ENCODE measurements around the gene GDF7.

GDF7 gene

GRCh38 chr2:20629581-20630171, 37.3 kb upstream of the GDF7 start:
- DNase-seq = no peak

DNA sequence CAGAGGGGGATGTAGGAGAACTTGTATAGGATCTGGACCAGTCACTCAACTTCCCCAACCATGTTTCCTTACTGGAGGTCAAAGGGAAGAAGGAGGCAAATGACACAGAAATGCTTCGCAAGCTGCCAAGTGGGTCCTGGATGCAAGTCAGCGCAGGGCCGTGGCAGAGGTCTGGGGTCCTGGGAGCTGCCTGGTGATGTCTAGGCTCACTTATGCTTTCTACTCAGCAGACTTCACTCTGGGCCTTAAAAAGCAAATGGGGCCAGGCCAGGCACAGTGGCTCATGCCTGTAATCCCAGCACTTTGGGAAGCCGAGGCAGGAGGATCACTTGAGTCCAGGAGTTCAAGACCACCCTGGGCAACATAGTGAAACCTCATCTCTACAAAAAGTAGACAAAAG, 36.0 kb upstream of the GDF7 start:
- no peak for DNase-seq

- no peak for DNase-seq
Observed at GRCh38 chr2:20631617-20632307, 35.2 kb upstream of the GDF7 start.

DNA sequence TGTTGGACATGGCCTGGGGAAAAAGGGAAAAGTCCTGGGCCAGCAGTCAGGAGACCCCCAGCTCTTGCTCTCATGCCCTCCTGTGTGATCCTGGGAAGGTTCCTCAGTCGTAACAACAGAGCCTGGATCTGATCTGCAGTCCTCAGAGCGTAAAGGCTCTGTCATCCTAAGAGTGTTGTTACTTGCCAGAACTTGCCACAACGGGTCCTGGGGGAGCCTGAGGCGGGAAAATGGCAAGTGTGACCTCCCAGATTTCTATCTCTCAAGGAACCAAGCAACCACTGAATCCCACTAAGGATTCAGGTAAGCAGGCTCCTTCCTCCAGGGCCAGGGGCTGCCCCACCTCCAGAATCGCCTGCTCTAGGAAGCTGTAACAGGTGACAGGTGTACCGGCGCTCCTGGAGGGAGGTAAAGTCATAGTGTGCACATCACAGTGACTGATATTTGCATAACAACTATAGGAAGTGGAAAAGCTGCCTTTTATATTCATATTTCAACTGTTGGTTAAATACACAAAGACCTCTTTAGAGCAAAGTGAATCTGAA, 34.4 kb upstream of the GDF7 start:
- no peak for DNase-seq

DNA sequence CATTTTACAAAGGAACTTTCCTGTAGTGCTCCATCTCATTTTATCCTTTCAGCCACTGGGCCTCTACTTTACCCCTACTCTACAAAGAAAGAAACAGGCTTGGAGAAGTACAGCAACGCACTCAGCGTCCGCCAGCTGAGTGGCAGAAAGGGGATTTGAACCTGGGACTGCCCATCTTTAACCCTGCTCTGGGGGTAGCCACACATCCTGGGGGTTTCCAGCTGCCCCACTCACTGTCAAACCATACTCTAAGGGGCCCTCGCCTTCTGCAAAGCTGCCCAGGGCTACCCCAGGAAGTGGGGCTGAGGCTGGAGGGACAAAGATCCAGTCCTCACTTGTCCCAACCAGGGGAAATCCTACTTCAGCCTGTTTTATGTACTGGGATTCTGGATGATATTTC, 33.9 kb upstream of the GDF7 start:
- DNase-seq = no peak

- no peak for DNase-seq
Observed at GRCh38 chr2:20633794-20634506, 33.0 kb upstream of the GDF7 start.

- no peak for DNase-seq
Observed at GRCh38 chr2:20634507-20635112, 32.3 kb upstream of the GDF7 start.

GRCh38 chr2:20635113-20635510, 31.8 kb upstream of the GDF7 start:
- DNase-seq = no peak

- DNase-seq = peak; percentile 60
Observed at GRCh38 chr2:20635675-20636584, 31.0 kb upstream of the GDF7 start.

DNA sequence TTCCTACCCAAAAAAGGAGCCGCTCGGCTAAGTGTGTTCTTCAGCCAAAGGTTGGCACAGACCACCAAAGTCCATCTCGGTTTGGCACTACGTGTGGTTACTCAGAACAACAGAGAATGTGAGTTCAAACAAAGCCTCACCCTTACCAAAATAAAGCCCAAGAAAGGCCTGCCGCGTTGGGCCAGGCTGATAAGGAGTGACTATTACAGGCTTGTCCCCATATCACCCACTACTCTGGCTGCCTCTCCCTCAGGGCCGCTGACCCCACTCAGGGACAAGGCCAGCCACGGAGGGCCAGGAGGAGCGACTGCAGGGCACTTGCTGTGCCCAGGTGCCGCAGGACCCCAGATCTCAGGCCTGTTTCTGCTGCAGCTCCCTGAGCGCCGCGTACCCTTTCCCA, 29.8 kb upstream of the GDF7 start:
- DNase-seq = no peak

DNA sequence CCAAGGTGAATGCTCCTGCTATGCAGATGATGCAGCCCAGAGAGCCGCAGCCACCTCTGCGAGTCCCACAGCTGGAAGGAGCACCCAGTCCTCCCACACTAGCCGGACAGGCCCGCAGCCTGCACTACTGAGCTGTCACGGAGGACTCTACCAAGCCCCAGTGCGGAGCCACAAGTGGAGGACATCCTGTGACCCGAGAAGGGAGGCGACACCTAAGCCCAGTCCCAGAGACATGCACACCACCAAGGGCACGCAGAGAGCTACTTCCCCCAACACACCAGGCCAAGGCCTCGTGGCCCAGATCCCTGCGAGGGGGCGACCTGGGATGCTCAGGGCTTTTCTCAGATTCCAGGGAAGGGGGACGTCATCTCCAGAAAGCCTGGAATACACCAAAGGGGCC, 28.9 kb upstream of the GDF7 start:
- DNase-seq = no peak

- DNase-seq = no peak
Observed at GRCh38 chr2:20638646-20639430, 28.1 kb upstream of the GDF7 start.

- DNase-seq = no peak
Observed at GRCh38 chr2:20640411-20641122, 26.4 kb upstream of the GDF7 start.

DNA sequence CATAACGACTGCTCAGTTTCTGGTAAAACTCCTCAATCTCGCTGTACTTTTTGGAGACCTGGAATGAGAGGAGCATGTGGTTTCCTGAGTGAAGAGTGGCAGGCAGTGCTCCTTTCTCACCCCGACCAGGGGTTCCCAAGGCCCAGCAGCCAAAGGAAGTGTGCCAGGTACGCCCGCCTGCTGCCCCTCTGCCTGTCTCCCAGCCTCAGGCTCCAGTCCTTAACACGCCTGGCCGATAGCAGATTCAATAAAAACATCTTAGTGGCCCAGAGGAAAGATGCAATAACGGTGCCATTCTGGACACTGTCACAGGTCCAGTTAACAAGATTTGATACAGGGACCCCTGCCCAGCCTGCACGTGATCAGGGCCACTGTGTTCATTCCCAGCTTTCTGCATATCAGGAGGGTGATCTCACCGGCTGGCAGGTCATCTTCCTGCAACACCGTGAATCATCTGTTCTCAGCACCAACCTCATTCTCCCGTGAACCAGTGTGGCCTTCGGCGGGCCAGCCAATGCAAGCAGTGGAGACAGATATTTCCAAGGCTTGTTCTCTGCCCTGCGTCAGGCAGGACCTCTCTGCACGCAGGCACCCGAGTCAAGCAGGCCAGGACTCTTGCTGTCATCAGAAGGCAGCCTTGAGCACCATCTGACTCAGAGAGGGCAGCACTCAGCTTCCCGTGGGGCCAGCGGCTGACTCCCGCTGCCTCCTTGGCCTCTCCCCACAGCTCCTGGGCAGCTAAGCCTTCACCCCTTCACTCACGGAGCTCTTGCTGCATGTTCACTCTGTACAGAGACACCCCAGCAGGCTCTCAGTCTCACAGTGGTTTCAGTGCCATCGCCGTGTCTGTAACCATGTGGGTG, 25.6 kb upstream of the GDF7 start:
- no peak for DNase-seq

- DNase-seq = peak; percentile 42
Observed at GRCh38 chr2:20642055-20642971, 24.6 kb upstream of the GDF7 start.

DNA sequence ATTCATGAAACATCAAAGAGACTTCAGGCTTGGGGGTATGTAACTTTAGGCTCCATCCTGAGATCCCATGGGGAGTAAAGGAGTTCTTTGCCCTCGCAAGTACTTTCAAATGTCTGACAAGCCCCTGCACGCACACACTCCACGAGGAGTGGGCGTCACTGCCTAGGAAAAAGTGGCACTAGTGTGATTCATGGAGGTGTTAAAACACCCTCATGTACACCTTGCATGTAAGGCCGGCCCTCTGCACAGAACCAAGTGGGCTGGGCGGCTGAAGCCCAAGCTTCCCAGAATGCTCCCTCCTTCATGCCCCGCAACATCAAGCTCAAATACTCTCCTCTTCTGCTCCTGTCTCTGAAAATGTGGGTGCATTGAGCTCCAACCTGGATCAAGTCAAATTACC, 23.9 kb upstream of the GDF7 start:
- DNase-seq = no peak

- no peak for DNase-seq
Observed at GRCh38 chr2:20643826-20644225, 23.1 kb upstream of the GDF7 start.

- no peak for DNase-seq
Observed at GRCh38 chr2:20645301-20645701, 21.6 kb upstream of the GDF7 start.

GRCh38 chr2:20645761-20646160, 21.2 kb upstream of the GDF7 start:
- DNase-seq = no peak

Data from NCI-H1436 (cell line).